ENCODE data around the gene KLHL17.

The KLHL17 gene

DNA sequence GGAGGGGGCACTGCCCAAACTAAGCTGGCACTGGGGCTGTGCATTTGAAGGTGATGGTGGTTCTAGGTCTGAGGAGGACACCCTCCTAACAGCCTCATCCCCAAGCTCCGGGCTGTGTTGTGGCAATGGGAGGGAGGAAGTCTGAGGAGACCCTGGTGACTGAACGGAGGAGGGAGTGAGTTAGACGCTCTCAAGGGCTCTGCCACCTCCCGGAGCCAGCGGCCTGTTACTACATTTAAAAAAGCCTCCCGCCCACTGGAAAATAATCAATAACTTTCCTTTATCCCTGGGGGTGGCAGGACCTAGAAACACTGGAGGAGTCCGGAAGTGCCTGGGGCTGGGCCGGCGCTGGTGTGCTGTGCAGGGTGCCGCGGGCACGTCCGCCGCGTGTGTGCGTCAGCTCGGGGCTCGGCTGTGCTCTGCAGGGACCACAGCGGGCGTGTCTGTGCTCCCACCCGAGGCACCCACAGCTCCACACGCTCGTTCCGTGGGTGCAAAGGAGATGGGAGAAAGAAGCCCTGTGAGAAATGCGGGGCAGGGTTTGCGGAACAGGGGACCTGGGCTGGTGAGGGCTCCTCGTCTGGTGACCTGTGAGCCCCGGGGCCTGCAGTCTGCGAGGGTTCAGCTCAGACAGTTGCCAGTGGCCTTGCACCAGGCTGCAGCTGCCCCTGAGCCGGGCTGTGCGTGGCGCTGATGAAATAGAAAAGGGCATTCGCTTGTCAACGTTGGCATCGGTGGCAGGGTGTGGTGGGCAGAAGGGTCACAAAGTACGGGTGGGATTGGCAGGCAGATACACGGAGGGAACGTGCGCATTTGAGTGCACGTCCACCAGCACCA, 31.3 kb upstream of the KLHL17 start:
- no peak for DNase-seq (ENCODE audit: low read depth)
- TF ChIP-seq, protein P1, sequence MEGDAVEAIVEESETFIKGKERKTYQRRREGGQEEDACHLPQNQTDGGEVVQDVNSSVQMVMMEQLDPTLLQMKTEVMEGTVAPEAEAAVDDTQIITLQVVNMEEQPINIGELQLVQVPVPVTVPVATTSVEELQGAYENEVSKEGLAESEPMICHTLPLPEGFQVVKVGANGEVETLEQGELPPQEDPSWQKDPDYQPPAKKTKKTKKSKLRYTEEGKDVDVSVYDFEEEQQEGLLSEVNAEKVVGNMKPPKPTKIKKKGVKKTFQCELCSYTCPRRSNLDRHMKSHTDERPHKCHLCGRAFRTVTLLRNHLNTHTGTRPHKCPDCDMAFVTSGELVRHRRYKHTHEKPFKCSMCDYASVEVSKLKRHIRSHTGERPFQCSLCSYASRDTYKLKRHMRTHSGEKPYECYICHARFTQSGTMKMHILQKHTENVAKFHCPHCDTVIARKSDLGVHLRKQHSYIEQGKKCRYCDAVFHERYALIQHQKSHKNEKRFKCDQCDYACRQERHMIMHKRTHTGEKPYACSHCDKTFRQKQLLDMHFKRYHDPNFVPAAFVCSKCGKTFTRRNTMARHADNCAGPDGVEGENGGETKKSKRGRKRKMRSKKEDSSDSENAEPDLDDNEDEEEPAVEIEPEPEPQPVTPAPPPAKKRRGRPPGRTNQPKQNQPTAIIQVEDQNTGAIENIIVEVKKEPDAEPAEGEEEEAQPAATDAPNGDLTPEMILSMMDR (IDR thresholded peaks at IDR 0.05; ENCODE audit: insufficient read depth, low read depth, low read length, missing control alignments) = no peak

DNA sequence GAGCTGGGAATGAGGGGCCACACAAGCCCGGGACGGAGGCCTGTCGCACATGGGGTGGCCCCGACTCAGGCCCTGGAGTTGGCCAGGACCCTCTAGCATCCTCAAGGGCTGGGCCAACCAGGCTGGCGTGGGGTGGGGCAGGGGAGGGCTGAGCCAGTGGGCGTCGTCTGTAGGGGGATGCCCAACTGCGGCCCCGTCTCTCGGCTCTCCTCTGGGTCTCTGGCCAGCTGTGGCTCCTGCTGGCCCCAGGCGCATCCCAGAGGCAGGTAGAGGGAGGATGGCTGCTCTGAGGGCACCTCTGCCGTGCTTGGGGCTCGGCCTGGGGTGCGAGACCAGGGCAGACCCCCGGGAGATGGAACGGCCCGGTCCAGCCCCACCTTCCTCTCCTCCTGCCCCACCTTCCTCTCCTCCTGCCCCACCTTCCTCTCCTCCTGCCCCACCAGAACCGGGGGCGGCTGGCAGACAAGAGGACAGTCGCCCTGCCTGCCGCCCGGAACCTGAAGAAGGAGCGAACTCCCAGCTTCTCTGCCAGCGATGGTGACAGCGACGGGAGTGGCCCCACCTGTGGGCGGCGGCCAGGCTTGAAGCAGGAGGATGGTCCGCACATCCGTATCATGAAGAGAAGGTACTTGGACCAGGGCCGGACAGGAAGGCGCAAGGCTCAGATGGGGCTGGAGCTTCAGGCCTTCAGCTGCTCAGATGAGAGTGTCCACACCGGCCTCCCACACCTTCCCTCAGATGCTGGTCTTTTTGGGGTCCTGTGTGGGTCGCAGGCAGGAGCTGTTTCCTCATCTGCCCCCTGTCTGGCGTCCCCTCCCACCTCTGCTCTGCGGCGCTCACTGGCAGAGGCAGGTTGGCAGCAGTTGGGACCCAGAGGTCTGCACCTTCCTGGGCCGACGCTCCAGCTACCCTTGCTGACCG, 30.4 kb upstream of the KLHL17 start:
- H3K4me3 ChIP-seq (ENCODE audit: low read length) = no peak overlapping the region
- TF ChIP-seq, protein P1 (IDR thresholded peaks at IDR 0.05; ENCODE audit: insufficient read depth, low read depth, low read length, missing control alignments) = no peak
- no peak for DNase-seq (ENCODE audit: low read depth)

More for the DNA sequence above, 31.3 kb upstream of the KLHL17 start:
- H3K4me3 ChIP-seq (ENCODE audit: low read length) = no peak overlapping the region

DNA sequence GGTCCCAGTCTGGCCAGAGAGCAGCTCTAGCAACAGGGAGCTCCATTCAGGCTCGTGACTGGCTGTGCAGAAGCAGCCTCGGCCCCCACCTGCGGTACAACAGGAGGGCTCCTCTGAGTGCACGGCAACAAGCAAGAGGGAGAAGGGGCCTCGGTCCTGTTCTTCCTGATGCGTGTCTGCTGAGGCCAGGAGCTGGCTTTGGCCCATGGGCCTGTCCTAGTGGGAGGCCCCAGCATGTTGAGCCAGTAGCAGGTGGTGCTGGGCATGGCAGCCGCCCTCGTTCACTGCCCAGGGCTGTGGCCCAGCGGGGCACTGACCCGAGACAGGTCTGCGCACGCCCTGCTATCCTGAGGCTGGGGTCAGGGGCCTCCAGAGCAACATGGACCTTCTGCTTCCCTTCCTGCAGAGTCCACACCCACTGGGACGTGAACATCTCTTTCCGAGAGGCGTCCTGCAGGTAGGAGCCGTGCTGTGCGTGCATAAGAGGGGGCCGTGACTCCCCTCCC, 29.7 kb upstream of the KLHL17 start:
- TF ChIP-seq, protein P1 (IDR thresholded peaks at IDR 0.05; ENCODE audit: insufficient read depth, low read depth, low read length, missing control alignments) = no peak
- no peak overlapping the region for H3K4me3 ChIP-seq (ENCODE audit: low read length)
- DNase-seq (ENCODE audit: low read depth) = no peak

DNA sequence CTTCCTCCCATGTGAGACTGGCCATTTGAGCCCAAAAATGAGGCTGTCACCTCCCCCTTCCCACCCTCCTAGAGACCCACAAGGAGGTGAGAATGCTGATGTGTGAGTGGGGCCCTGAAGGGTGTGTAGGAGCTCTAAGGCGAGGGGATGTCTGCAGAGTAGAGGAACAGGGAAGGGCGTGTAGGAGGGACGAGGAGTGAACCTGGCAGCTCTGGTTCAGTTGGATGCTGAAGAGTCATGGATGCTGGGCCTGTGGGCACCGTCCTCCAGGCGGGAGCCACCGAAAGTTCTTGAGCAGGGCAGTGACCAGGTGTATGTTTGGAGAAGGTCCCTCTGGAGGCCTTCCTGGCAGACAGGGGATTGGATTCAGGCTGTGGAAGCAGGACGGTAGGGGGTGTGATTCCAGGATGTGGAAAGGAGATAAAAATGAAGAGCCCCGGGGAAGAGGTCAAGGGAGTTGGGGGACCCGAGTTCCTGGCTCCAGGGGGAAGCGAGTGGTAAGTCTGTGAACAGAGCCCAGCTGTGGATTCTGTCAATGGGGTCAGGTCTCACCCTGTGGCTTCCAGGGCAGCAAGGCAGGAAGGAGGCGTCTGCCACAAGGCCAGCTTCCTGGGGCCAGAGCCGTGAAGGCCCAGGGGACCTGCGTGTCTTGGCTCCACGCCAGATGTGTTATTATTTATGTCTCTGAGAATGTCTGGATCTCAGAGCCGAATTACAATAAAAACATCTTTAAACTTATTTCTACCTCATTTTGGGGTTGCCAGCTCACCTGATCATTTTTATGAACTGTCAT, 28.8 kb upstream of the KLHL17 start:
- DNase-seq (ENCODE audit: low read depth) = no peak
- TF ChIP-seq, protein P1 (IDR thresholded peaks at IDR 0.05; ENCODE audit: insufficient read depth, low read depth, low read length, missing control alignments) = no peak
- no peak overlapping the region for H3K4me3 ChIP-seq (ENCODE audit: low read length)

DNA sequence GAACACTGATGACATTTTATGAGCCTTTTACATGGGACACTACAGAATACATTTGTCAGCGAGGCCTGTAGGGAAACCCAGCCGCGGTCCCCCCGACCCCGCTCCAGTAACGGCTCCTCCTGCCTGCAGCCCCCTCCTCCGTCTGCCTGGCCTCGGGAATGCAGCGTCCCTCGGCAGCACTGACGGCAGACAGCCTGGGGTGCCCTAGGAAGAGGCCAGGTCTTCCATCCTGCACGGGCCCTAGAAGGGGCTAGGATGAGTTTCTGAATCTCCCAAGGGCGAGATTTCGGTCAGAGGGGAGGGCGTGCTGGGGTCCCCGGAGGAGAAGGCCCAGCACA, 28.2 kb upstream of the KLHL17 start:
- TF ChIP-seq, protein P1 (IDR thresholded peaks at IDR 0.05; ENCODE audit: insufficient read depth, low read depth, low read length, missing control alignments) = no peak
- no peak overlapping the region for H3K4me3 ChIP-seq (ENCODE audit: low read length)
- no peak for DNase-seq (ENCODE audit: low read depth)

DNA sequence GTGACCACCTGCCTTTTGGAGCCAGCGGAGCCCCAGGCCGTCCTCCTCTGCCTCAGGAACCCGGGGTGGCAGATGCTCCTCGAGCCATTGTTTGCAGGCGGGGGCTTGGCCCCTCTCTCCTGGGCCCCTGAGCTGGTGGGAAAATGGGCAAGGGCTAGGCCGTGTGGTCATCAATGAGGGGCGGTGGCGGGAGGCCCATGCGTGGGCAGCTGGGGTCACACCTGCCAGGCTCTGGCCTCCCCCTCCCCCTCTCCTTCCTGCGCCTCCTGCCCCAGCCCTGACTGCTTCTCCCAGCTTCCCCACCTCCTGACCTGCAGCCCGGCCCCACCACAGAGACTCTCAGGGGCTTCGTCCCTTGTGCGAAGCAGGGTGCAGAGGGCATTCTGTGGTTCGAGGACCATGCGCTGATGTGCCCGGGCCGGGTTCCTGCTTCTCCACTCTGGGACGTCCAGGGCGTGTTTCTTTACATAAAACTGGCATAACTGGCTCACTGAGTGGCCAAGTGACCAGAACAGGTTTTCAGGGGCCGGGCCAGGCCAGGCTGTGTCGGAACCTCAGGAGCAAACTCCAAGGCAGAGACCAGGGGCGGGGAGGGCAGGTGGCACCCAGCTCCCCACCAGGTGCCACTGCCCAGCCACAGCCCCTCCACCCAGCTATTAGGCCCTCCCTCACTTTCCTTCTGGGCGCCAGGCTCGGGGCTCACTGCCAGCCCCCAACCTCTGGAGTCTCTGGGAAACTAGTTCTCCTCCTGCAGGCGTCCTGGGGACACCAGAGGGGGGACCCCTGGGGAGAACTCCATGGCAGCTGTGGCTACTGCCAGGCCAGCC, 27.4 kb upstream of the KLHL17 start:
- DNase-seq (ENCODE audit: low read depth) = peak; percentile 57
- no peak overlapping the region for H3K4me3 ChIP-seq (ENCODE audit: low read length)
- TF ChIP-seq, protein P1 (IDR thresholded peaks at IDR 0.05; ENCODE audit: insufficient read depth, low read depth, low read length, missing control alignments) = no peak
